Nephron progenitor cell (in vitro differentiated cells): ENCODE measurements around the gene DCDC2C.

Experiments used
- DNase-seq: peaks from one replicate; pipeline ENCODE4 v3.0.0; 2021
- H3K27ac Mint-ChIP-seq: 2 replicates; pipeline ENCODE4 v1.8.0; 2021; ENCODE audit warnings: mild to moderate bottlenecking, moderate library complexity, mixed read lengths
- H3K27me3 Mint-ChIP-seq: 2 replicates; pipeline ENCODE4 v1.8.0; 2021; ENCODE audit warnings: mild to moderate bottlenecking, low read depth, mixed read lengths; ENCODE audit not compliant: poor library complexity
- H3K36me3 Mint-ChIP-seq: 2 replicates; pipeline ENCODE4 v1.8.0; 2021; ENCODE audit warnings: low read depth, mixed read lengths
- H3K4me1 Mint-ChIP-seq: 2 replicates; pipeline ENCODE4 v1.8.0; 2021; ENCODE audit warnings: mixed read lengths
- H3K4me3 Mint-ChIP-seq: 2 replicates; pipeline ENCODE4 v1.8.0; 2021; ENCODE audit warnings: mild to moderate bottlenecking, moderate library complexity, mixed read lengths
- H3K9me3 Mint-ChIP-seq: 2 replicates; pipeline ENCODE4 v1.8.0; 2021; ENCODE audit warnings: mild to moderate bottlenecking, moderate library complexity, mixed read lengths
- TF ChIP-seq, protein P1 (sequence below): fragments of 200-600 bp; sonication (generic); IDR thresholded peaks from 2 replicates; pipeline ENCODE4 v1.5.0; 2021; ENCODE audit warnings: antibody characterized with exemption

Gene DCDC2C

GRCh38 chr2:3784731-3785130 lies 81.4 kb downstream of the DCDC2C start:
- Mint-ChIP-seq H3K4me1 (peaks cover 11% of the 10 kb centered on the region), H3K4me3 (no peak overlapping the region), H3K9me3 (no peaks in the 10 kb centered on the region), H3K36me3 (no peaks in the 10 kb centered on the region), H3K27ac (no peak overlapping the region), H3K27me3 (peaks cover 8% of the 10 kb centered on the region)
- TF ChIP-seq, protein P1, sequence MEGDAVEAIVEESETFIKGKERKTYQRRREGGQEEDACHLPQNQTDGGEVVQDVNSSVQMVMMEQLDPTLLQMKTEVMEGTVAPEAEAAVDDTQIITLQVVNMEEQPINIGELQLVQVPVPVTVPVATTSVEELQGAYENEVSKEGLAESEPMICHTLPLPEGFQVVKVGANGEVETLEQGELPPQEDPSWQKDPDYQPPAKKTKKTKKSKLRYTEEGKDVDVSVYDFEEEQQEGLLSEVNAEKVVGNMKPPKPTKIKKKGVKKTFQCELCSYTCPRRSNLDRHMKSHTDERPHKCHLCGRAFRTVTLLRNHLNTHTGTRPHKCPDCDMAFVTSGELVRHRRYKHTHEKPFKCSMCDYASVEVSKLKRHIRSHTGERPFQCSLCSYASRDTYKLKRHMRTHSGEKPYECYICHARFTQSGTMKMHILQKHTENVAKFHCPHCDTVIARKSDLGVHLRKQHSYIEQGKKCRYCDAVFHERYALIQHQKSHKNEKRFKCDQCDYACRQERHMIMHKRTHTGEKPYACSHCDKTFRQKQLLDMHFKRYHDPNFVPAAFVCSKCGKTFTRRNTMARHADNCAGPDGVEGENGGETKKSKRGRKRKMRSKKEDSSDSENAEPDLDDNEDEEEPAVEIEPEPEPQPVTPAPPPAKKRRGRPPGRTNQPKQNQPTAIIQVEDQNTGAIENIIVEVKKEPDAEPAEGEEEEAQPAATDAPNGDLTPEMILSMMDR = no peak
- DNase-seq = no peak

GRCh38 chr2:3785220-3785889 lies 82.0 kb downstream of the DCDC2C start:
- TF ChIP-seq, protein P1 = no peak
- peaks cover 8% of the 10 kb centered on the region for H3K27me3 Mint-ChIP-seq
- peaks cover 5% of the 10 kb centered on the region for H3K4me1 Mint-ChIP-seq
- H3K9me3 Mint-ChIP-seq = no peaks in the 10 kb centered on the region
- H3K27ac Mint-ChIP-seq = no peak overlapping the region
- H3K4me3 Mint-ChIP-seq = no peak overlapping the region
- no peaks in the 10 kb centered on the region for H3K36me3 Mint-ChIP-seq
- DNase-seq = no peak

GRCh38 chr2:3785890-3786273 lies 82.5 kb downstream of the DCDC2C start:
- Mint-ChIP-seq H3K27me3 (peaks cover 8% of the 10 kb centered on the region), H3K9me3 (no peaks in the 10 kb centered on the region), H3K36me3 (no peaks in the 10 kb centered on the region), H3K27ac (no peak overlapping the region), H3K4me3 (no peak overlapping the region), H3K4me1 (no peaks in the 10 kb centered on the region)
- no peak for DNase-seq
- TF ChIP-seq, protein P1 = no peak

DNA sequence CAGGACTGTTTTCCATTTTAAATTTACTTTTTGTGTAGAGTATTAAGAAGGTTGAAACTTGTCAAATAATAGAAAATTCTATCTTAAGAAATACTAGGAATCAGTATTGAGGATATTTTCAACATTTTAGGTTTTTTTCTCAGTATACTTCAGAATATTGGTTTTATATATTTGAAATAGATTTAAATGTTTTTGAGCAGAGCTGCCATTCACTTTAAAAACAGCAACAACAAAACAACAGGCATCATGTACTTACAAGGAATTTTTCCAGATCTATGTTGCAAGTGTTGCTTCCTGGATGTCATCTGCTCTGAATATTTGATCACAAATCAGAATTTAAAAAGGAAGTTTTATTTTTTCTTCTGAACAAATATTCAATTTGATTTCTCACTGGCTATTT lies 84.4 kb downstream of the DCDC2C start:
- H3K36me3 Mint-ChIP-seq = no peaks in the 10 kb centered on the region
- TF ChIP-seq, protein P1 = no peak

DNA sequence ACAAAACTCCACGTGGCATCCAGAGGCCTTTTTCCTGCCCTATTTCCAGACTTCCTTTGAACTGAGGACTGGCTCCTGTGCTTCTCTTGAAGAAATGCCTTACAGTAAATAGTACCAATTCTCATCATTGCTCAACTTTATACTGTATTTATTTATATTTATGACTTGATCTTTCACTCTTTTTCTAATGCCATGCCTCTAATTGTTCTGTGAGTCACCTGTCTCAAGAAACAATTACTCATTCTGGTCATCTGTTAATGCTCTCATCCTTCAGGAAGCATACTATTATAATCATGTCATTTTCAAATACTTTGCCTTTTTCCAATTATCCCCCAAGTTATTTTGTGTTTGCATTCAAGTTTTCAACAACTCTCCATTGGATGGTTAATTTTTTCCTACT lies 85.9 kb downstream of the DCDC2C start:
- Mint-ChIP-seq H3K4me3 (no peak overlapping the region), H3K36me3 (peaks cover 4% of the 10 kb centered on the region), H3K27me3 (peaks cover 10% of the 10 kb centered on the region), H3K4me1 (no peaks in the 10 kb centered on the region), H3K9me3 (peaks cover 14% of the 10 kb centered on the region), H3K27ac (no peak overlapping the region)
- DNase-seq = no peak
- TF ChIP-seq, protein P1 = no peak

More for the DNA sequence above, 84.4 kb downstream of the DCDC2C start:
- Mint-ChIP-seq H3K4me1 (no peaks in the 10 kb centered on the region), H3K27me3 (peaks cover 4% of the 10 kb centered on the region), H3K4me3 (no peak overlapping the region), H3K9me3 (peaks cover 3% of the 10 kb centered on the region), H3K27ac (no peak overlapping the region)
- no peak for DNase-seq

DNA sequence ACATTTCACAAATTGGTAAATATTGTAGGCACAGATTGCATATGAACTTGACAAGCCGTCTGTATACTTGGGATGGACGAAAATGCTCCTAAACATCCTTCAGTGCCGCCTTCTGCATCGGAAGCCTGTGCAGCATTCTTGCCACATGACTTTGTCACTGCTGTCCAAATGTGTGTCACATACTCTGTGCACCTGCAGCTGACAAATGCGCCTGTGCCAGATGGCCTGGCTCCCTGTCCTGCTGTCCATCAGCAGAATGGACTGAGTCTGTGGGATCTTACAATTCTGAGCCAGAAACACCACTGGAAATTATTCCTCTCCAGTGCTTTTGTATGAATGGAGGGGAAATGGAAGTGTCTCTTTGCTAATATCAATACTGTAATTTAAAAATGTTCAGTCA lies 89.9 kb downstream of the DCDC2C start:
- H3K27ac Mint-ChIP-seq = no peak overlapping the region
- H3K9me3 Mint-ChIP-seq = peaks cover 21% of the 10 kb centered on the region
- peaks cover 4% of the 10 kb centered on the region for H3K36me3 Mint-ChIP-seq
- H3K27me3 Mint-ChIP-seq = peaks cover 5% of the 10 kb centered on the region
- TF ChIP-seq, protein P1 = no peak
- no peaks in the 10 kb centered on the region for H3K4me1 Mint-ChIP-seq
- DNase-seq = no peak
- no peak overlapping the region for H3K4me3 Mint-ChIP-seq
